ENCODE data around the gene LRRK2. TPM values are rescaled to one million over a fixed set of nuclear protein-coding genes. Genes with fewer than 3 reads are reported as not detected.
"Not testable (repeated sequence)": the region's sequence is repeated elsewhere in the genome, so short reads cannot be mapped to it uniquely, and the experiment has no call there.

The LRRK2 gene
- total RNA-seq, 1 donor from 2014 or later, result 37.1 TPM

GRCh38 chr12:40248034-40248433 lies 23.2 kb downstream of the LRRK2 start:
- DNase-seq (ENCODE audit: extremely low spot score in 2 of 2), result no peak
- H3K4me3 ChIP-seq, result no peak overlapping the region
- intact Hi-C loops (cut with DNase I), result no loop called here
- H3K9me3 ChIP-seq, result no peaks in the 10 kb centered on the region
- H3K36me3 ChIP-seq, result peaks cover 0 to 10% of the 10 kb centered on the region in 2 donors
- no peaks in the 10 kb centered on the region for H3K27me3 ChIP-seq
- H3K27ac ChIP-seq, result no peak overlapping the region
- no peak for TF ChIP-seq POLR2AphosphoS5 (IDR thresholded peaks at IDR 0.05; ENCODE audit: insufficient read depth in 1 of 2, low read depth in 1 of 2)
- TF ChIP-seq, protein P1, sequence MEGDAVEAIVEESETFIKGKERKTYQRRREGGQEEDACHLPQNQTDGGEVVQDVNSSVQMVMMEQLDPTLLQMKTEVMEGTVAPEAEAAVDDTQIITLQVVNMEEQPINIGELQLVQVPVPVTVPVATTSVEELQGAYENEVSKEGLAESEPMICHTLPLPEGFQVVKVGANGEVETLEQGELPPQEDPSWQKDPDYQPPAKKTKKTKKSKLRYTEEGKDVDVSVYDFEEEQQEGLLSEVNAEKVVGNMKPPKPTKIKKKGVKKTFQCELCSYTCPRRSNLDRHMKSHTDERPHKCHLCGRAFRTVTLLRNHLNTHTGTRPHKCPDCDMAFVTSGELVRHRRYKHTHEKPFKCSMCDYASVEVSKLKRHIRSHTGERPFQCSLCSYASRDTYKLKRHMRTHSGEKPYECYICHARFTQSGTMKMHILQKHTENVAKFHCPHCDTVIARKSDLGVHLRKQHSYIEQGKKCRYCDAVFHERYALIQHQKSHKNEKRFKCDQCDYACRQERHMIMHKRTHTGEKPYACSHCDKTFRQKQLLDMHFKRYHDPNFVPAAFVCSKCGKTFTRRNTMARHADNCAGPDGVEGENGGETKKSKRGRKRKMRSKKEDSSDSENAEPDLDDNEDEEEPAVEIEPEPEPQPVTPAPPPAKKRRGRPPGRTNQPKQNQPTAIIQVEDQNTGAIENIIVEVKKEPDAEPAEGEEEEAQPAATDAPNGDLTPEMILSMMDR (IDR thresholded peaks at IDR 0.05), result no peak
- no peak for TF ChIP-seq POLR2A (IDR thresholded peaks at IDR 0.05)
- no peaks in the 10 kb centered on the region for H3K4me1 ChIP-seq

DNA sequence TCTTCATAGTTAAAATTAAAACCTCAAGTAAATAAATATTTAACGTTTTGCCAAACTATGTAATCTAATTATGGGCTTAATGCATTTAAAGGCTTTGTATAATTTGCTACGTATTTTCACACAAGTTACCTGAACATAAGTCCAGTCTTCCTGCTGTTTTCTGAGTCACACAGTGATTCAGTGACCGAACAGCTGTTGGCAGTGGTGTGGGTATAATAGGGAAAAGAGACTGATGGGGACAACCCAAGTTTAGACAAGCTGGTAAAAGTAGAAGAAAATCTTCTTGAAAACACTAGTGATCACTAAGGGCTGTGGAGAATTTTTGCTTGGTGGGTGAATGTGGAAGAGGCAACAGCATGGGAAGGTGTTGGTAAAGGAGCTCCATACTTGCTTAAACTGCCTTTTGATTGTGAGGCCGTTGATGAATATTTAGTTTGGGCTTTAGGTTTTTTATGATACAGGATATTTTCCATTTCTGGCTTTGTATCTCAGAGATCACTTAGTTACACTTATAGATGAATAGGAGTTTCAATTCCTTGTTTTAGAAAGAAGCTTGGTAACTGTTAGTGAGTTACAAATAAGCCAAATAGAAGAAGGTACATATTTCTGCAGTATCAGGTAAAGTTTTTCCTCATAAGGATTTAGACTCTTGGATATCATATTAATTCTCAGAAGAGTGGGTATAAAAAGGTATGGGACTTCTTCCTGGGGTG lies 23.9 kb downstream of the LRRK2 start:
- TF ChIP-seq POLR2AphosphoS5 (IDR thresholded peaks at IDR 0.05; ENCODE audit: insufficient read depth in 1 of 2, low read depth in 1 of 2) (no peak), POLR2A (IDR thresholded peaks at IDR 0.05) (no peak)
- TF ChIP-seq, protein P1 (IDR thresholded peaks at IDR 0.05), result no peak
- DNase-seq (ENCODE audit: extremely low spot score in 2 of 2), result no peak
- Histone ChIP-seq H3K4me1 (no peaks in the 10 kb centered on the region), H3K4me3 (no peak overlapping the region), H3K36me3 (peaks cover 0 to 14% of the 10 kb centered on the region in 2 donors), H3K27ac (no peak overlapping the region), H3K9me3 (no peaks in the 10 kb centered on the region), H3K27me3 (no peaks in the 10 kb centered on the region)
- intact Hi-C loops (cut with DNase I), result no loop called here

DNA sequence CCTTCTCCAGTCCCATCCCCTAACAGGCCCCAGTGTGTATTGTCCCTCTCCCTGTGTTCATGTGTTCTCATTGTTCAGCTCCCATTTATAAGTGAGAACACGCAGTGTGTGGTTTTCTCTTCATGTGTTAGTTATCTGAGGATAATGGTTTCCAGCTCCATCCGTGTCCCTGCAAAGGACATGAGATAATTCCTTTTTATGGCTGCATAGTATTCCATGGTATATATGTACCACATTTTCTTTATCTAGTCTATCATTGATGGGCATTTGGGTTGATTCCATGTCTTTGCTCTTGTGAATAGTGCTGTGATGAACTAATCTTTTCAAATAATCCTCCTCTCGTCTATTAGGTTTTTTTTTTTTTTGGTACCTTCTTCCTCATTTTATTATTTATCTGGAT lies 25.9 kb downstream of the LRRK2 start:
- H3K27ac ChIP-seq; intact Hi-C loops (cut with DNase I); H3K9me3 ChIP-seq; DNase-seq (ENCODE audit: extremely low spot score in 2 of 2); H3K27me3 ChIP-seq; H3K4me3 ChIP-seq; H3K4me1 ChIP-seq: not testable (repeated sequence)
- peaks cover 0 to 14% of the 10 kb centered on the region in 2 donors for H3K36me3 ChIP-seq

DNA sequence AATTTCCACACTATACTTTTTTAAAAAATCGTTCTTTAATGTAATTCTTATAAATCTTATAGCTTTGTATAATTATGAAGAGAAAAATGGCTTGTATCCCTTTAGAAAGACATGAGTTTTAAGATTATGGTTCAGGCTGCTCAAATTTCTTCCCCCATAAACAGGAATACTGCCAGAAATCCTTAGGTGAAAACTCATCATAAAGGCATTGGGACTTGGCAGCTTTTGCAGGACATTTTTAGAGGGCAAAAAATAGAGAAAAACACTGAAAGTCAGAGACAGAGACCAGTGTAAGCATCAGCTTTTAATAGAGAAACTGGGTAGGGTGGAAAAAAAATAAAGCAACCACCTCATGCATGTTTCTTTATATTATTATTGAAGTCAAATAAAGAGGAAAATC lies 29.1 kb downstream of the LRRK2 start:
- H3K36me3 ChIP-seq, result peaks cover 0 to 26% of the 10 kb centered on the region in 2 donors
- intact Hi-C loops (cut with DNase I), result no loop called here

GRCh38 chr12:40254455-40255085 lies 29.8 kb downstream of the LRRK2 start:
- no peak overlapping the region for H3K4me3 ChIP-seq
- no peaks in the 10 kb centered on the region for H3K4me1 ChIP-seq
- TF ChIP-seq POLR2AphosphoS5 (IDR thresholded peaks at IDR 0.05; ENCODE audit: insufficient read depth in 1 of 2, low read depth in 1 of 2) (no peak), POLR2A (IDR thresholded peaks at IDR 0.05) (no peak)
- TF ChIP-seq, protein P1 (IDR thresholded peaks at IDR 0.05), result no peak
- H3K27me3 ChIP-seq, result no peaks in the 10 kb centered on the region
- no peak for DNase-seq (ENCODE audit: extremely low spot score in 2 of 2)
- peaks cover 0 to 26% of the 10 kb centered on the region in 2 donors for H3K36me3 ChIP-seq
- intact Hi-C loops (cut with DNase I), result no loop called here
- no peak overlapping the region for H3K27ac ChIP-seq
- H3K9me3 ChIP-seq, result no peaks in the 10 kb centered on the region

More for the DNA sequence above, 29.1 kb downstream of the LRRK2 start:
- Histone ChIP-seq H3K27me3 (no peaks in the 10 kb centered on the region), H3K4me3 (no peak overlapping the region), H3K27ac (no peak overlapping the region), H3K9me3 (no peaks in the 10 kb centered on the region), H3K4me1 (no peaks in the 10 kb centered on the region)
- no peak for DNase-seq (ENCODE audit: extremely low spot score in 2 of 2)
- TF ChIP-seq POLR2A (IDR thresholded peaks at IDR 0.05) (no peak), POLR2AphosphoS5 (IDR thresholded peaks at IDR 0.05; ENCODE audit: insufficient read depth in 1 of 2, low read depth in 1 of 2) (no peak)
- TF ChIP-seq, protein P1 (IDR thresholded peaks at IDR 0.05), result no peak

All from vagina (tissue), 2 donors.